Choroid plexus epithelial cell (primary cell): Measurements from ENCODE around the gene UNC93A.

Experiments used
- DNase-seq: peaks from one replicate; pipeline ENCODE4 v3.0.0-alpha.2; 2010; ENCODE audit warnings: low read depth
- H3K4me3 ChIP-seq: 2 replicates; pipeline ENCODE4 v1.5.1; 2011; ENCODE audit warnings: low read depth, mild to moderate bottlenecking, control low read depth, low read length, moderate library complexity
- TF ChIP-seq, protein P1 (sequence below): conservative IDR thresholded peaks from 2 replicates; pipeline ENCODE4 v1.5.1; 2011; ENCODE audit warnings: low read depth, mild to moderate bottlenecking, control low read depth, inconsistent platforms, low read length, moderate library complexity

Gene UNC93A

GRCh38 chr6:167267921-167268401 lies 23.2 kb upstream of the UNC93A start:
- no peak overlapping the region for H3K4me3 ChIP-seq
- no peak for DNase-seq
- TF ChIP-seq, protein P1, sequence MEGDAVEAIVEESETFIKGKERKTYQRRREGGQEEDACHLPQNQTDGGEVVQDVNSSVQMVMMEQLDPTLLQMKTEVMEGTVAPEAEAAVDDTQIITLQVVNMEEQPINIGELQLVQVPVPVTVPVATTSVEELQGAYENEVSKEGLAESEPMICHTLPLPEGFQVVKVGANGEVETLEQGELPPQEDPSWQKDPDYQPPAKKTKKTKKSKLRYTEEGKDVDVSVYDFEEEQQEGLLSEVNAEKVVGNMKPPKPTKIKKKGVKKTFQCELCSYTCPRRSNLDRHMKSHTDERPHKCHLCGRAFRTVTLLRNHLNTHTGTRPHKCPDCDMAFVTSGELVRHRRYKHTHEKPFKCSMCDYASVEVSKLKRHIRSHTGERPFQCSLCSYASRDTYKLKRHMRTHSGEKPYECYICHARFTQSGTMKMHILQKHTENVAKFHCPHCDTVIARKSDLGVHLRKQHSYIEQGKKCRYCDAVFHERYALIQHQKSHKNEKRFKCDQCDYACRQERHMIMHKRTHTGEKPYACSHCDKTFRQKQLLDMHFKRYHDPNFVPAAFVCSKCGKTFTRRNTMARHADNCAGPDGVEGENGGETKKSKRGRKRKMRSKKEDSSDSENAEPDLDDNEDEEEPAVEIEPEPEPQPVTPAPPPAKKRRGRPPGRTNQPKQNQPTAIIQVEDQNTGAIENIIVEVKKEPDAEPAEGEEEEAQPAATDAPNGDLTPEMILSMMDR: no peak

DNA sequence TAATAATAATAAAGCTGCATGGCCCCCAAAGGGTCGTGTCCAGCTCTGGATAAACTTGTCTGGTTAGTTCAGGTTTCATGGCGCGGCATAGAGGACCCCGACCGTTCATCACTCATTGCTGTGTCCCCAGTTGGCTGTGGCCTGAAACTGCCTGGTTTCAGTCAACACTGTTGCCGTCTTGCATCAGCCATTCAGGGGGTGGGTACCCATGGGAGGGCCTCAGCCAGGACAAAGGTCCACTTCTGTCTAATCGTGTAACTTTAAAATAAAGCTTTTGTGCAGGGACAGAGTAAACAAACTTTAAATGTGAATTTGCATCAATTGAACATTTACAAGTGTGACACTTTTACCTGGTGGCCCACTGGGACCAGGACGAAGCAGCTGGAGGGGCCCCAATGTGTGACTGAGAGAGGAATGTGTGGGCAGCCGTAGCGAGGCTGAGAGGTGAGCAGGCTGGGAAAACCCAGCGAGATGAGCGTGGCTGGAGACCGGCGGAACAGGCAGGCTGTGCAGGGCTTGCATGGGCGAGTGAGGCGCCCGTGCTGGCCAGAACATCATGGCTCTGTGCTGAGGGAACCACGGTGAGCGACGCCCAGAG lies 22.3 kb upstream of the UNC93A start:
- DNase-seq: no peak
- no peak overlapping the region for H3K4me3 ChIP-seq
- TF ChIP-seq, protein P1: no peak

DNA sequence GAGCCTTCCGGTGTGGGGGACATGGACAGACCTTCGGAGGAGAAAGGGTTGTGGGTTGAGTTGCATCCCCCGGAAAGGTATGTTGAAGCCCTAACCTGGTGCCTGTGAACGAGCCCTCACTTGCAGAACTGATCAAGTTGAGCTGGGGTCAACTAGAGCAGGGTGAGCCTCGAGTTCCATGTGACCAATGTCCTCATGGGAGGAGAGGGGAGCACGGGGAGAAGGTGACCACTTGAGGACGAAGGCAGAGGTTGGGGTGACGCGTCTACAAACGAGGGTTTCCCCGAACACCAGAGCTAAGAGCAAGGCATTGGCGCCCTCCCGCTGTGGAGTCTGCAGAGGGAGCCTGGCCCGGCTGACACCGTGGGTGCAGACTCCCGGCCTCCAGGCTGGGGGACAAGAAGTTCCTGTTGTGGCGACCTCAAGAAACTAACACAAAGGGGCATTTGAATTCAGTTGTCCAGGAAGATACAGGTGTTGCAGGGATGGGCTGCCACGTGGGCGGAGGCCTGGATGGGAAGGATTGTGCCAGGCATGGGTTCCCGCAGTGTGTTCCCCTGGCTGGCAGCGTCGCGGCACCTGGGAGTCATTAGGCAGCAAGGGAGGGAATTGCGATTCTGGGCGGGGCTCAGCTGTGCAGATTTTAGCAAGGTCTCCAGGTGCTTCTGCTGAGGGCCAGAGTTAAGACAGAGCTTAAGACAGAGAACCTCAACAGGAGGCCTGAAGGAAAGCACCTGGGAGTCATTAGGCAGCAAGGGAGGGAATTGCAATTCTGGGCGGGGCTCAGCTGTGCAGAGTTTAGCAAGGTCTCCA lies 20.4 kb upstream of the UNC93A start:
- no peak overlapping the region for H3K4me3 ChIP-seq
- TF ChIP-seq, protein P1: no peak
- DNase-seq: no peak

DNA sequence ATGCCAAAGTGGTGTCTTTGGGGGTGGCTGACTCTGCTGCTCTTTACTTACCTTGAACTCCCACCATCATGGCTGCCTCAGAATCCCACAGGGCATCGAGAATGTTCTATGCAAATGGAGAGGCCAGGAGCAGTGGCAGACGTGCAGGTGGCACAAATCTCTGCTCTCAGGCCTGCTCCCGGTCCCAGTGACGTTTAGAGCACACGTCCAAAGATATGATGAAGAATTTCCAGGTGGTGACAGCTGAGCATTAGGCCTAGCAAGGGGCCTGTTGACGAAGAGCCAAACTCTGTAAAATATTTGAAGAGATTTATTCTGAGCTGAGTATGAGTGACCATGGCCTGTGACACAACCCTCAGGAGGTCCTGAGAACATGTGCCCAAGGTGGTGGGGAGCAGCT lies 19.0 kb upstream of the UNC93A start:
- no peak overlapping the region for H3K4me3 ChIP-seq
- TF ChIP-seq, protein P1: no peak
- DNase-seq: no peak

DNA sequence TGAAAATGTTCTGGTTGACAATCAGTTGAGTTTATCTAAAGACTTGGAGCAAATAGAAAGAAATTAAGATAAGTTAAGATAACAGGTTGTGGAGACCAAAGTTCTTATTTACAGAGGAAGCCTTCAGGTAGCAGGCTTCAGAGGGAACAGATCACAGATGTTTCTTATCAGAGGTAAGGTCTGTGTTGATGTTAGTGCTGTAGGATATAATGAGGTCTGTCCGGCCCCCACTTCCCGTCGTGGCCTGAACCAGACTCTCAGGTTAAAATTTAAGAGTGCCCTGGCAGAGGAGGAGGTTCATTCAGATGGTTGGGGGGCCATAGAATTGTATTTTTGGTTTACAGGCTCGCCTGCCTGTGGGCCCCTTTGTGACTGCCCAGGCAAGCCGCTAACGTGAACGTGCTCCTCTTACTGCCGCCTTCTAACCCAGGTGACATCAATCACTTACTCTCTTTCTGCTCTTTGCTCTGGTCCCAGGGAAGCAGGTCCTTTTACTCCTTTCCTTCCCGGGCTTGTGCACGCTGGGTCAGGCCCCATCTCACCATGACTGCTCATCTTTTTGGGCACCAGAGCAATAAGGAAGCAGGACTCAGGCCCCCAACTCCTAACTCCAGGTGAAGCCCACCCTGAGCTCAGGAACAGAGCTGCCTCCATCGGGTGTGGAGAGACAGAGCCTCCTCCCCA lies 18.3 kb upstream of the UNC93A start:
- no peak overlapping the region for H3K4me3 ChIP-seq
- TF ChIP-seq, protein P1: no peak

DNA sequence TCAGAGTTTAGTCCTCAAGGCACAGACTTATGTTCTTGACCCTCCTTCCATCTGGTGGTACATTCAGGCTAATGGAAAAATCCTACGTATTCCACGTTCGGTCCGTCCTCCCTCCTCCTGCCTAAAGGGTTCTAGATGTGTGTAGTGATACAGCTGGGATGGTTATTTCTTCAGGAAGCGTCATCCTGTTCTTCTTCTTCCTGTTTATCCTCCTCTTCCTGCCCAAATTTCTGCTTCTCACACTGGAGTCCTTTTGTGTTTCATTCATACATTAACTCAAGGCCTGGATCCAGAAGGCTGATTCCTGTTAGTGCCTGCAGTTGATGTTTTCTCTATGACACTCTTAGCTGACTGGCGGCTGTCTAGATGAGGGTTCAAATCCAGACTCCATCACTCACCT lies 16.8 kb upstream of the UNC93A start:
- H3K4me3 ChIP-seq: no peak overlapping the region
- DNase-seq: no peak
- TF ChIP-seq, protein P1: no peak

More for the DNA sequence above, 18.3 kb upstream of the UNC93A start:
- DNase-seq: no peak
